WI38 (cell line): ENCODE measurements around the gene MTARC1.
A peak's percentile ranks its signal among the peaks of the same experiment; 100 is the strongest.

ENCODE experiments used
- H3K4me3 ChIP-seq: 2 replicates; pipeline ENCODE4 v1.5.1; 2011; ENCODE audit warnings: low read depth, mild to moderate bottlenecking, control low read depth, low read length
- TF ChIP-seq, protein P1 (sequence below): IDR thresholded peaks from 2 replicates; pipeline ENCODE4 v1.5.1; 2012; ENCODE audit warnings: low read depth, mild to moderate bottlenecking, control low read depth, low read length

MTARC1 gene

DNA sequence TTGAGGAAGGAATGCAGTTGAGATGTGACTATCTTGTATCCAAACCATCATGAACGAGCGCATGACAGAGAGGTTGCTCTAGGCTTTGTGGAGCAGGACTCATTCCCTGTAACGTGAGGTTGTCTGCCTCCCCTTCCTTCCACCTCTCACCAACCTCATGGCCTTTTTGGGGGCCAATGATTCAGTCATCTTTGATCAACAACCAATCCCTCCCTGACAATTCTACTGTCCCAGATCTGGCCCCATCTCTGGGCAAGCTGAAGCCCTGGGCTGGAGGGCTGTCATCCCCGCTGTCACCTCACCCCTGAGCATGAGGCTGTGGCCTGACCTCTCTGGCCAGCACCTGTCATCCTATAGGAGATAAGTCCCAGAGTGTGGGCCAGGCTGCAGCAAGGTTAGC lies 19.7 kb downstream of the MTARC1 start:
- TF ChIP-seq, protein P1, sequence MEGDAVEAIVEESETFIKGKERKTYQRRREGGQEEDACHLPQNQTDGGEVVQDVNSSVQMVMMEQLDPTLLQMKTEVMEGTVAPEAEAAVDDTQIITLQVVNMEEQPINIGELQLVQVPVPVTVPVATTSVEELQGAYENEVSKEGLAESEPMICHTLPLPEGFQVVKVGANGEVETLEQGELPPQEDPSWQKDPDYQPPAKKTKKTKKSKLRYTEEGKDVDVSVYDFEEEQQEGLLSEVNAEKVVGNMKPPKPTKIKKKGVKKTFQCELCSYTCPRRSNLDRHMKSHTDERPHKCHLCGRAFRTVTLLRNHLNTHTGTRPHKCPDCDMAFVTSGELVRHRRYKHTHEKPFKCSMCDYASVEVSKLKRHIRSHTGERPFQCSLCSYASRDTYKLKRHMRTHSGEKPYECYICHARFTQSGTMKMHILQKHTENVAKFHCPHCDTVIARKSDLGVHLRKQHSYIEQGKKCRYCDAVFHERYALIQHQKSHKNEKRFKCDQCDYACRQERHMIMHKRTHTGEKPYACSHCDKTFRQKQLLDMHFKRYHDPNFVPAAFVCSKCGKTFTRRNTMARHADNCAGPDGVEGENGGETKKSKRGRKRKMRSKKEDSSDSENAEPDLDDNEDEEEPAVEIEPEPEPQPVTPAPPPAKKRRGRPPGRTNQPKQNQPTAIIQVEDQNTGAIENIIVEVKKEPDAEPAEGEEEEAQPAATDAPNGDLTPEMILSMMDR = no peak
- H3K4me3 ChIP-seq = no peak overlapping the region

DNA sequence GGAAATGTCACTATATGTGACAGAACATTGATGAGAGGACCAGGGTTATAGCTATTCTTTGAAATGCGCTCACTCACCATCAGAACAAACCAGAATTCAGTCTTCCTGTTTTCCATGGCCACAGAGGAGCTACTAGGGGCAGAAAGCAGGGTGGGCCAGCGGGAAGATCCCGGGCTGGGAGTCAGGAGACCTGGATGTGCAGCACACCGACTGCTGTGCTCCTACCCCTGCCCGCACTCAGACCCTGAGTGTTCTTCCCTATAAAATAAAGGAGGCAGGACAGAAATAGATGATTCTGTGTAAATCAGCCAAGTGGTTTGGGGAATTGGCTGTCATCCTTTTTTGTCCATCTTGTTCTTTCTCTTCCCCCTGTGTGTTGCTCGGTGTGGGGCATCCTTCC lies 21.0 kb downstream of the MTARC1 start:
- TF ChIP-seq, protein P1 = no peak
- no peak overlapping the region for H3K4me3 ChIP-seq

DNA sequence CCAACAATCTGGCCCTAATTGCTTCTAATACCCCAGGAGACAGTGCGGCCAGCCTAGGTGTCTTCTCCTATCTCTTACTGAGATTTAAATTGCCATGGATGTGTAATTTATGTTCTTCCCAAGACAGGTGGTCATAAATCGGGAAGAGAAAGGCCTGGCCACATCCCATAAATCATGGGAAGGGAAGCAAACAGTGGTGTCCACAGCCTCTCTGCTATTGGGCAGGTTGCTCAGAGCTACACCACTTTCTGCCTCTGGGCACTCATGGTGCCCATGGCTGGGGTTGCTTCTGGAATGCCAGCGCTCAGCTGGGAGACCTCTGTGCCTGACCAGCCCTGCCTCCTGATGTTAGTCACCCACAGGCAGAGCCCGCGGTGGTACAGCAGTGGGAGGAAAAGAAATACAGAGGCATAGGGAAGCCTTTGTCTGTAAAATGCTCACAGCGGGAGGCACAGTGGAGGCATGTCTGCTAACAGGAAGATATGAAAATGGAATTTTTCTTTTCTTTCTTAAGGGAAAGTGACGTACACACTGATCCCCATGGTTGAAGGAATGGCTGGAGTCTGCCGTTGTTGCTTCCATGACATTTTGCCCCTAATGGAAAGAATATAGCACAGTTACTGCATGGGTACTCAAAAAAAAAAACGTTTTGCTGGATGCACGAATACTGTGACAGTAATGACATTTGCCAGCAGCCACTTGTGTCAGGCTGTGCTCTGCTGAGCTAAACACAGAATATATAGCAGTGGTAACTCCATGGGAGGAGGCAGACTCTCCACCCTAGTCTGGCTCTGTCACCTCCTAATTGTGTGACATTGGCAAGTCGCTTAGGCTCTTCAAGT lies 21.9 kb downstream of the MTARC1 start:
- no peak overlapping the region for H3K4me3 ChIP-seq
- TF ChIP-seq, protein P1 = no peak

DNA sequence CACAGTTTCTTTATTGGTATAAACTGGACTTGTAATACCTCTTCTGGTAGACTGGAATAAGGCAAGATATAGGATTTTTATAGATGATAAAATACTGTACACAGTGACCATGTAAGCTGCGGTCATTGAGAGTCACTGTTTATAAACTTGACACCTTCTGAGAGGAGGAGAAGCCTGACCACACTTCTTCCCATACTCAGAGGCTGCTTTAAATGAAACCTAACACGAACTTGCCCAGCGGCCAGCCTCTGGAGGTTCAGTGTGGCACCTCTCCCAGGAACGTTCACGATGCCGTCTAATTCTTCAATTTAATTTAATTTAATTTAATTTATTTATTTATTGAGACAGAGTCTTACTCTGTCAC lies 22.5 kb downstream of the MTARC1 start:
- no peak overlapping the region for H3K4me3 ChIP-seq
- TF ChIP-seq, protein P1 = no peak

DNA sequence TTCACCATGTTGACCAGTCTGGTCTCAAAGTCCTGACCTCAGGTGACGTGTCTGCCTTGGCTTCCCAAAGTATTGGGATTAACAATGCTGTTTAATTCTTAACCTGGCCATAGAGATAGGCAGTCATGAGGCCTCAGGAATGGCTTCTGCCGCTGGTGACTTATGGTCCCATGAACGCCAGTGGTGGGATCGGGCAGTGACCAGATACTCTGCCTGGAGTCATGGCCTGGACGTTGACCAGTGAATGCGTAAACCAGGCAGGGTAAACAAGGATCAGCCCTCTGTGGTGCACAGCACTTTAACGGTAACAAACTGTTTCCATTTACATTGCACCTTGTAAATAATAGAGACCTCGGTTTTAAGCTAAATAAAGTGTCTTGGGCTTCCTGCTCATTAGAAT lies 23.0 kb downstream of the MTARC1 start:
- H3K4me3 ChIP-seq = no peak overlapping the region
- TF ChIP-seq, protein P1 = no peak

DNA sequence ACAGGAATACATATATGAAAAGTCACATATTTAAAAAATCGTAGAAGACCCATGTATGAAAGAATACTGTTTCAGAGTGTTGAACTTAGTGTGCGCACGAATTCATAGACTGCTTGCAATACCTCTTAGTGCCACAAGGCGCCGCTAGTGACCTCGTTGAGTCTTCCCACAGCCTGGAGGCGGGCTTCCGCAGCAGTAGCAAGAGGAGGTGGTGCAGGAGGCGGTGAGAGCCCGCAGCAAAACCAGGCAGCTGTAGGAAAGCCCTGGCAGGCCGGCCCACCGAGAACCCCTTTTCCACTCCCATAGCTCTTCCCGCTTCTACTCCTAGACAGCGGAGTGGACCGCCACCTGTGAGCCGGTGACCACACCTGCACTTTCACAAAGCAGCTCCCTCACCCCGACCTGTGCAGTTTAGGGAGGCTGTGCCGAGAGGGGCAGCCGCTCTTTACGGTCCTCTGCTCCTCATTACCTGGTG lies 23.5 kb downstream of the MTARC1 start:
- no peak overlapping the region for H3K4me3 ChIP-seq
- TF ChIP-seq, protein P1 = peak; percentile 97

DNA sequence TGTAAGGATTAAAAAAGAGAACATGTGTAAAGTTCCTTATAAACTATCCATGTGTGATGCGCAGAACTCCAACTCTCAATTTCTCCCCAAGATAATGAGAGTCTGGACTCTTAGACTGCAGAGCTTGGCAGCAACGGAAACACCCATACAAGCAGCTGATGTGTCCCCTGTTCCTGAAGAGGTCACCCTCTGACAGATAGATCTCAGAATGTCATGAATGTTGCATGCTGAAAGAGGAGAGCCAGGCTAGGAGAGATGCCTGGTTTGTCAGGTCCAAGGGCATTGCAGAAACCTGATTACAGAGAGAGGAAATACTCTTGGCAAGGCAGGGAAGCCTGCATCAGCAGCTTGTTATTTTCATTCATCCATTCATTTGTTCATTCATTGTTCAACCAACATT lies 24.2 kb downstream of the MTARC1 start:
- TF ChIP-seq, protein P1 = no peak
- no peak overlapping the region for H3K4me3 ChIP-seq
